Measurements from ENCODE around the gene LAPTM4A.

LAPTM4A gene

GRCh38 chr2:20030224-20030623, 21.2 kb downstream of the LAPTM4A start:
- TF ChIP-seq TAF1 (IDR thresholded peaks at IDR 0.05; ENCODE audit: low read depth) (no peak), TCF12 (IDR thresholded peaks at IDR 0.05; ENCODE audit: low read depth) (no peak), NFIC (IDR thresholded peaks at IDR 0.05) (no peak), CEBPB (IDR thresholded peaks at IDR 0.05) (no peak), YY1 (IDR thresholded peaks at IDR 0.05; ENCODE audit: low read depth) (no peak), TEAD4 (IDR thresholded peaks at IDR 0.05) (no peak), EP300 (IDR thresholded peaks at IDR 0.05; ENCODE audit: borderline replicate concordance) (no peak), EGR1 (IDR thresholded peaks at IDR 0.05) (no peak), RAD21 (IDR thresholded peaks at IDR 0.05; ENCODE audit: low read depth) (no peak), ZBTB7A (IDR thresholded peaks at IDR 0.05; ENCODE audit: low read depth) (no peak), FOXM1 (IDR thresholded peaks at IDR 0.05; ENCODE audit: borderline replicate concordance, low read depth) (no peak), CREB1 (IDR thresholded peaks at IDR 0.05; ENCODE audit: low read depth) (no peak)
- TF ChIP-seq, protein P1, sequence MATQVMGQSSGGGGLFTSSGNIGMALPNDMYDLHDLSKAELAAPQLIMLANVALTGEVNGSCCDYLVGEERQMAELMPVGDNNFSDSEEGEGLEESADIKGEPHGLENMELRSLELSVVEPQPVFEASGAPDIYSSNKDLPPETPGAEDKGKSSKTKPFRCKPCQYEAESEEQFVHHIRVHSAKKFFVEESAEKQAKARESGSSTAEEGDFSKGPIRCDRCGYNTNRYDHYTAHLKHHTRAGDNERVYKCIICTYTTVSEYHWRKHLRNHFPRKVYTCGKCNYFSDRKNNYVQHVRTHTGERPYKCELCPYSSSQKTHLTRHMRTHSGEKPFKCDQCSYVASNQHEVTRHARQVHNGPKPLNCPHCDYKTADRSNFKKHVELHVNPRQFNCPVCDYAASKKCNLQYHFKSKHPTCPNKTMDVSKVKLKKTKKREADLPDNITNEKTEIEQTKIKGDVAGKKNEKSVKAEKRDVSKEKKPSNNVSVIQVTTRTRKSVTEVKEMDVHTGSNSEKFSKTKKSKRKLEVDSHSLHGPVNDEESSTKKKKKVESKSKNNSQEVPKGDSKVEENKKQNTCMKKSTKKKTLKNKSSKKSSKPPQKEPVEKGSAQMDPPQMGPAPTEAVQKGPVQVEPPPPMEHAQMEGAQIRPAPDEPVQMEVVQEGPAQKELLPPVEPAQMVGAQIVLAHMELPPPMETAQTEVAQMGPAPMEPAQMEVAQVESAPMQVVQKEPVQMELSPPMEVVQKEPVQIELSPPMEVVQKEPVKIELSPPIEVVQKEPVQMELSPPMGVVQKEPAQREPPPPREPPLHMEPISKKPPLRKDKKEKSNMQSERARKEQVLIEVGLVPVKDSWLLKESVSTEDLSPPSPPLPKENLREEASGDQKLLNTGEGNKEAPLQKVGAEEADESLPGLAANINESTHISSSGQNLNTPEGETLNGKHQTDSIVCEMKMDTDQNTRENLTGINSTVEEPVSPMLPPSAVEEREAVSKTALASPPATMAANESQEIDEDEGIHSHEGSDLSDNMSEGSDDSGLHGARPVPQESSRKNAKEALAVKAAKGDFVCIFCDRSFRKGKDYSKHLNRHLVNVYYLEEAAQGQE (IDR thresholded peaks at IDR 0.05; ENCODE audit: low read depth), result no peak
- TF ChIP-seq, protein P2, sequence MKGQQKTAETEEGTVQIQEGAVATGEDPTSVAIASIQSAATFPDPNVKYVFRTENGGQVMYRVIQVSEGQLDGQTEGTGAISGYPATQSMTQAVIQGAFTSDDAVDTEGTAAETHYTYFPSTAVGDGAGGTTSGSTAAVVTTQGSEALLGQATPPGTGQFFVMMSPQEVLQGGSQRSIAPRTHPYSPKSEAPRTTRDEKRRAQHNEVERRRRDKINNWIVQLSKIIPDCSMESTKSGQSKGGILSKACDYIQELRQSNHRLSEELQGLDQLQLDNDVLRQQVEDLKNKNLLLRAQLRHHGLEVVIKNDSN (IDR thresholded peaks at IDR 0.05), result no peak
- TF ChIP-seq, protein P3, sequence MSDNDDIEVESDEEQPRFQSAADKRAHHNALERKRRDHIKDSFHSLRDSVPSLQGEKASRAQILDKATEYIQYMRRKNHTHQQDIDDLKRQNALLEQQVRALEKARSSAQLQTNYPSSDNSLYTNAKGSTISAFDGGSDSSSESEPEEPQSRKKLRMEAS (IDR thresholded peaks at IDR 0.05), result no peak

DNA sequence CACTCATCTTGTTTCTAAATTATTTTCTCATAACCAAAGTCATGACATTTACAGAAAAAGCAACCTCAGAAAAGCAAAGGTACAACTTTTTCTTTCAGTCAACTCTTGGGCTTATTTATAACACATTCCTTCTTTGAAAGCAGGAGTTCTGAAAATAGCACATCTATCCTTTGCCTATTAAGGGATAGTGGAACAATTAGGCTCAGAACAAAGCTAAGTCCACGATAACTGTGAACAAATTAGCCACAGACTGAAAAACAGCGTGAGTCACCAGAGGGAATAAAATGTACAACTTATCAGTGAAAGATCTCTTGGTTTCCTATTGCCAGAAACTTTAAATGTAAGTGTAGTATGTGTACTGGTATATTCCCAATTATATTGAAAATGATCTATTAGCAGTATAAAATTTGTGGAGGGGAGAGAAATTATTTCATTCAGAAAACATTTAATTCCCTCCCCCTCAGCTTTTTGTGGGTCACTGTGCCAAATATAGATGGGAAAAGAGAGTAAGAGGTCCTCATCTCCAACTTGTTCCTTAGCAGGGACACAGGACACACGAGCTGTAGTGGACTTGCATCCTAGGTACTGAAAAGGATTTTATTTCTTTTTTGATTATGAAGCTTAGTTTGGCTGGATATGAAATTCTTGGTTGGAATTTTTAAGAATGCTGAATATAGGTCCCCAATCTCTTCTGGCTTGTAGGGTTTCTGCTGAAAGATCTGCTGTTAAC, 23.6 kb downstream of the LAPTM4A start:
- TF ChIP-seq YY1 (IDR thresholded peaks at IDR 0.05; ENCODE audit: low read depth) (no peak), CREB1 (IDR thresholded peaks at IDR 0.05; ENCODE audit: low read depth) (no peak), NFIC (IDR thresholded peaks at IDR 0.05) (no peak), TAF1 (IDR thresholded peaks at IDR 0.05; ENCODE audit: low read depth) (no peak), FOXM1 (IDR thresholded peaks at IDR 0.05; ENCODE audit: borderline replicate concordance, low read depth) (no peak), ZBTB7A (IDR thresholded peaks at IDR 0.05; ENCODE audit: low read depth) (no peak)
- TF ChIP-seq, protein P3 (IDR thresholded peaks at IDR 0.05), result no peak

DNA sequence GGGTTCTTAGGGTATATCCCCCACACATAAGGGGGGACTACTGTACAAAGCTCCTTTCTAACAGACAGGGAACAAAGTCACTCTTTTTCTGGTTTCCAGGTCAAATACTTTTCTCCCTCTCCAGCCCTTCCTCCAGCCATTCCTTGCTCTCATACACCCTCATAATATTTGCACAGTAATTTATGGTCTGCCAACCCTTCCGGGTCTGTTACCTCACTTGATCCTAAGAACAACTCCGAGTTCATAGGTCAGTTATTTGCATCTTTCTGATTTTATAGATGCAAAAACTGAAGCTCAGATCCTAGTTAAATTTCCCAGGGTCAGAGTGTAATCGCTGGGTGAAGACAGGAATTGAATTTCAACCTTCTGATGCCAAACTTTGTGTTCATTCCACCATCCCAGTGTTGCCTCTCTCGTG, 24.2 kb downstream of the LAPTM4A start:
- no peak for TF ChIP-seq CEBPB (IDR thresholded peaks at IDR 0.05)
- no peak for TF ChIP-seq EGR1 (IDR thresholded peaks at IDR 0.05)
- no peak for TF ChIP-seq TAF1 (IDR thresholded peaks at IDR 0.05; ENCODE audit: low read depth)
- TF ChIP-seq RAD21 (IDR thresholded peaks at IDR 0.05; ENCODE audit: low read depth), result no peak
- TF ChIP-seq, protein P2 (IDR thresholded peaks at IDR 0.05), result no peak
- no peak for TF ChIP-seq EP300 (IDR thresholded peaks at IDR 0.05; ENCODE audit: borderline replicate concordance)
- no peak for TF ChIP-seq FOXM1 (IDR thresholded peaks at IDR 0.05; ENCODE audit: borderline replicate concordance, low read depth)
- TF ChIP-seq YY1 (IDR thresholded peaks at IDR 0.05; ENCODE audit: low read depth), result no peak
- TF ChIP-seq, protein P3 (IDR thresholded peaks at IDR 0.05), result no peak
- TF ChIP-seq, protein P1 (IDR thresholded peaks at IDR 0.05; ENCODE audit: low read depth), result no peak
- no peak for TF ChIP-seq CREB1 (IDR thresholded peaks at IDR 0.05; ENCODE audit: low read depth)
- no peak for TF ChIP-seq NFIC (IDR thresholded peaks at IDR 0.05)
- TF ChIP-seq TCF12 (IDR thresholded peaks at IDR 0.05; ENCODE audit: low read depth), result no peak
- no peak for TF ChIP-seq TEAD4 (IDR thresholded peaks at IDR 0.05)
- no peak for TF ChIP-seq ZBTB7A (IDR thresholded peaks at IDR 0.05; ENCODE audit: low read depth)

DNA sequence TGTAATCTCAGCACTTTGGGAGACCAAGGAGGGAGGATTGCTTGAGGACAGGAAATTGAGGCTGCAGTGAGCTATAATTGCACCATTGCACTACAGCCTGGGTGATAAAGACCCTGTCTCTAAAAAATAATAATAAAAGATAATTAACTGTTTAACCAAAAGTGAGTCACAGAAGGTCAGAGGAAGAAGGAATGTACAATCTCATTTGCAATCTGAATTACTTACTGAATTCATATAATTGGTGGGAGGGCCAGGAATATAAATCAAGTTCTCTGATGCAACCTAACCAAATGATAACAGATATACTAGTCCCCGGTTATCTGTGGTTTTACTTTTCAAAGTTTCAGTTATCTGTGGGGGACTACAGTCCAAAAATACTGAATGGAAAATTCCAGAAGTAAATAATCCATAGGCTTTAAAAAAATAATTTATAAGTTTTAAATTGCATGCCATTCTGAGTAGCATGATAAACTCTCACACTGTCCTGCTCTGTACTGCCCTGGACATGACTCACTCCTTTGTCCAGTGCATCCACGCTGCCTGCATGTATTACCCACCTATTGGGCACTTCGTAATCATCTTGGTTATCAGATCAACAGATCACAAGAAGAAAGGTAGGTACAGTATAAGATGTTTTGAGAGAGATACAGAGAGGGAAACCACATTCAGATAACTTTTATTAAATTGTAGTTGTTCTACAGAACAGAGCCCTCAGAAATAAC, 26.2 kb downstream of the LAPTM4A start:
- TF ChIP-seq ZBTB7A (IDR thresholded peaks at IDR 0.05; ENCODE audit: low read depth), result no peak
- TF ChIP-seq, protein P3 (IDR thresholded peaks at IDR 0.05), result no peak
- TF ChIP-seq RAD21 (IDR thresholded peaks at IDR 0.05; ENCODE audit: low read depth), result no peak
- TF ChIP-seq EGR1 (IDR thresholded peaks at IDR 0.05), result no peak
- no peak for TF ChIP-seq EP300 (IDR thresholded peaks at IDR 0.05; ENCODE audit: borderline replicate concordance)
- TF ChIP-seq CREB1 (IDR thresholded peaks at IDR 0.05; ENCODE audit: low read depth), result no peak
- no peak for TF ChIP-seq TCF12 (IDR thresholded peaks at IDR 0.05; ENCODE audit: low read depth)
- no peak for TF ChIP-seq FOXM1 (IDR thresholded peaks at IDR 0.05; ENCODE audit: borderline replicate concordance, low read depth)
- TF ChIP-seq, protein P2 (IDR thresholded peaks at IDR 0.05), result no peak
- TF ChIP-seq YY1 (IDR thresholded peaks at IDR 0.05; ENCODE audit: low read depth), result no peak
- TF ChIP-seq, protein P1 (IDR thresholded peaks at IDR 0.05; ENCODE audit: low read depth), result no peak
- TF ChIP-seq NFIC (IDR thresholded peaks at IDR 0.05), result no peak
- TF ChIP-seq TAF1 (IDR thresholded peaks at IDR 0.05; ENCODE audit: low read depth), result no peak
- TF ChIP-seq CEBPB (IDR thresholded peaks at IDR 0.05), result no peak
- no peak for TF ChIP-seq TEAD4 (IDR thresholded peaks at IDR 0.05)

All from Ishikawa (cell line).